Stimulated activated CD4-positive, alpha-beta T cell treated with anti-CD3 and anti-CD28 coated beads, Interleukin-1b, Interleukin-23, amount 100 ng/mL, for 4 hours (primary cell): Measurements from ENCODE around the gene AKIRIN2.
"Not testable (repeated sequence)": the region's sequence is repeated elsewhere in the genome, so short reads cannot be mapped to it uniquely, and the experiment has no call there.

Experiments used
- DNase-seq, 2 donors: peaks; one replicate each; pipeline ENCODE4 v3.0.0-alpha.2; 2020; ENCODE audit warnings: low read depth in 2 of 2

AKIRIN2 gene

GRCh38 chr6:87718662-87719433 is 16.8 kb upstream of the AKIRIN2 start:
- DNase-seq = no peak

GRCh38 chr6:87716928-87717614 is 15.0 kb upstream of the AKIRIN2 start:
- DNase-seq = no peak

- DNase-seq = no peak
Measured at GRCh38 chr6:87714093-87714842, 12.2 kb upstream of the AKIRIN2 start.

GRCh38 chr6:87712713-87713112 is 10.7 kb upstream of the AKIRIN2 start:
- DNase-seq = not testable (repeated sequence)

- no peak for DNase-seq
Measured at GRCh38 chr6:87710090-87710489, 8.1 kb upstream of the AKIRIN2 start.

- not testable (repeated sequence) for DNase-seq
Measured at GRCh38 chr6:87708581-87709427, 6.8 kb upstream of the AKIRIN2 start.

- no peak for DNase-seq
Measured at GRCh38 chr6:87706187-87706966, 4.3 kb upstream of the AKIRIN2 start.

GRCh38 chr6:87705070-87705691 is 3.1 kb upstream of the AKIRIN2 start:
- no peak for DNase-seq

GRCh38 chr6:87703039-87703438 is 1.0 kb upstream of the AKIRIN2 start:
- DNase-seq = not testable (repeated sequence)

GRCh38 chr6:87702589-87702945 is 534 bp upstream of the AKIRIN2 start:
- DNase-seq = no peak

GRCh38 chr6:87701344-87701675 is 723 bp downstream of the AKIRIN2 start:
- no peak for DNase-seq

GRCh38 chr6:87700397-87701343 is 1.4 kb downstream of the AKIRIN2 start:
- peak in 1 of 2 donors; percentile 11 for DNase-seq

- DNase-seq = no peak
Measured at GRCh38 chr6:87699576-87699975, 2.5 kb downstream of the AKIRIN2 start.

GRCh38 chr6:87698547-87699006 is 3.5 kb downstream of the AKIRIN2 start:
- DNase-seq = no peak

- no peak for DNase-seq
Measured at GRCh38 chr6:87697581-87698546, 4.2 kb downstream of the AKIRIN2 start.

GRCh38 chr6:87696817-87697216 is 5.2 kb downstream of the AKIRIN2 start:
- DNase-seq = not testable (repeated sequence)

- no peak for DNase-seq
Measured at GRCh38 chr6:87692086-87692485, 9.9 kb downstream of the AKIRIN2 start.

GRCh38 chr6:87690441-87690840 is 11.6 kb downstream of the AKIRIN2 start:
- DNase-seq = no peak
